Measurements from ENCODE around the gene SNAP29. TPM values are rescaled to one million over a fixed set of nuclear protein-coding genes. Genes with fewer than 3 reads are reported as not detected.

The SNAP29 gene
- total and polyA plus RNA-seq, 9 of the 15 experiments (the other 6 are each of a cell fraction or from before 2014, with no cell fraction given), result 19.5 to 250 (median 75.9) TPM

DNA sequence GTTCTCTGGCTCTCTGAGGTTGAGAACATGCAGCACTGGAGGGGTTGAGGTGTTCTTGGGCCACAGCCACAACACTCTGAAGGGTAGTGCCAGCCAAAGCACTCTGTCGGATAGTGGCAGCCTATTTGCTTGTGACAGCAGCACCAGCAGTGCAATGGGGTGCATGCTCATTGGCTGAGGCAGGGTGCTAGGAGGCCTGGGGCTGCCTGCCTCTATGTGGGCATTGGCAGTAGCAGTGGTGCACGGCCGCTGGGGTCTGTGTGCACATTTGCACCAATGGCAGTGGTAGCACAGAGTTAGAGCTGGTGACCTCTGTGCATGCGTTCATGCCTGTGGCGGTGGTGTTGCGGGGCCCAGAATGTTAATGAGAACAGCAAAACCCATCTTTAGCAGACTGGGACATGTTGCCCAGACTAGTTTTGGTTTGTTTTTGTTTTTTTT, 25.6 kb upstream of the SNAP29 start (continued):
- TF ChIP-seq RREB1 (CRISPR knock-in tag; IDR thresholded peaks at IDR 0.05) (no peak), PHF8 (IDR thresholded peaks at IDR 0.05; ENCODE audit: borderline replicate concordance, low read length) (no peak), DACH1 (IDR thresholded peaks at IDR 0.05; ENCODE audit: partially characterized antibody) (no peak), RERE (CRISPR knock-in tag; IDR thresholded peaks at IDR 0.05; ENCODE audit: borderline replicate concordance) (no peak), HMG20A (CRISPR knock-in tag; conservative IDR thresholded peaks at IDR 0.05) (no peak), KLF13 (tag; IDR thresholded peaks at IDR 0.05; ENCODE audit: borderline replicate concordance, low read depth) (no peak), NFYB (IDR thresholded peaks at IDR 0.05; ENCODE audit: extremely low read depth, insufficient read length) (no peak), TAF7 (tag; IDR thresholded peaks at IDR 0.05) (no peak), KLF1 (tag; IDR thresholded peaks at IDR 0.05) (0 out of 2 replicates have a peak, but pooled peaks have one; percentile 42), ZNF143 (CRISPR knock-in tag; IDR thresholded peaks at IDR 0.05) (peak; percentile 52; the same call in 1 of the 2 replicates), TFAP4 (CRISPR knock-in tag; IDR thresholded peaks at IDR 0.05; ENCODE audit: borderline replicate concordance) (no peak), KDM4B (IDR thresholded peaks at IDR 0.05; ENCODE audit: borderline replicate concordance in 2 of 2, low read depth in 1 of 2) (no peak), WHSC1 (IDR thresholded peaks at IDR 0.05; ENCODE audit: low read length) (peak; percentile 30)
- TF ChIP-seq, protein P1, sequence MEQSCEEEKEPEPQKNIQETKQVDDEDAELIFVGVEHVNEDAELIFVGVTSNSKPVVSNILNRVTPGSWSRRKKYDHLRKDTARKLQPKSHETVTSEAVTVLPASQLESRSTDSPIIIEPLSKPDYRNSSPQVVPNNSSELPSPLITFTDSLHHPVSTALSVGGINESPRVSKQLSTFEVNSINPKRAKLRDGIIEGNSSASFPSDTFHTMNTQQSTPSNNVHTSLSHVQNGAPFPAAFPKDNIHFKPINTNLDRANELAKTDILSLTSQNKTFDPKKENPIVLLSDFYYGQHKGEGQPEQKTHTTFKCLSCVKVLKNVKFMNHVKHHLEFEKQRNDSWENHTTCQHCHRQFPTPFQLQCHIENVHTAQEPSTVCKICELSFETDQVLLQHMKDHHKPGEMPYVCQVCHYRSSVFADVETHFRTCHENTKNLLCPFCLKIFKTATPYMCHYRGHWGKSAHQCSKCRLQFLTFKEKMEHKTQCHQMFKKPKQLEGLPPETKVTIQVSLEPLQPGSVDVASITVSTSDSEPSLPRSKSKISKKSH (CRISPR knock-in tag; IDR thresholded peaks at IDR 0.05), result no peak
